Measurements from ENCODE around the gene KRT71. TPM values are rescaled to one million over a fixed set of nuclear protein-coding genes. Genes with fewer than 3 reads are reported as not detected.

The KRT71 gene
- total RNA-seq, 1 donor from 2014 or later = not detected

DNA sequence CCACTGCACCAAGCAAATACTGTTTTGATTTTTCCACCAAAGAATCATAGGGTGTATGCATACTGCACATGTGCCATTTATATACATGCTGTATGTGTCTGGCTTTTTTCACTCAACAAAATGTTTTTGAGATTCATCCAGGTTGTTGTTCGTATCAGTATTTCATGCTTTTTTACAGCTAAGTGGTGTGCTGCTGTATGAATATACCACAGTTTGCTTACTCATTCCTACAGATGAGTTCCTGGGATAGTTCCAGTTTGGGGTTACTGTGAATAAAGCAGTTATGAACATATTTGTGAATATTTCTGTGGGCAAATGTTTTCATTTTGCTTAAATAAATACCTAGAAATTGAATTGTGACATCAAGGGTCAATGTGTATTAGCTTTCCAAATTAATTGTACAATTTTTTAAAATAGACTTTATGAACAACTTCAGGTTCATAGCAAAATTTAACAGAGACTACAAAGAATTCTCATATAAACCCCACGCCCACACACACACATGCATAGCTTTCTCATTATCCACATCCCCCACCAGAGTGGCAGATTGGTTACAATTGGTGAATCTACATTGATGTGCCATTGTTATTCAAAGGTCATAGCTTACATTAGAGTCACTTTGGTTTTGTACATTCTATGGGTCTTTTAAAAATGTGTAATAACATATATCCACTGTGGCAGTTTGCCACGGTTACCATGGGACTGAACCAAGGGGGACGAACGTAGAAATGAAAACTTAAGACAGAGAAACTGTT, 53.0 kb downstream of the KRT71 start:
- no peak overlapping the region for H3K4me3 ChIP-seq (ENCODE audit: low read depth, low read length)
- DNase-seq (ENCODE audit: low read depth) = no peak
- TF ChIP-seq, protein P1, sequence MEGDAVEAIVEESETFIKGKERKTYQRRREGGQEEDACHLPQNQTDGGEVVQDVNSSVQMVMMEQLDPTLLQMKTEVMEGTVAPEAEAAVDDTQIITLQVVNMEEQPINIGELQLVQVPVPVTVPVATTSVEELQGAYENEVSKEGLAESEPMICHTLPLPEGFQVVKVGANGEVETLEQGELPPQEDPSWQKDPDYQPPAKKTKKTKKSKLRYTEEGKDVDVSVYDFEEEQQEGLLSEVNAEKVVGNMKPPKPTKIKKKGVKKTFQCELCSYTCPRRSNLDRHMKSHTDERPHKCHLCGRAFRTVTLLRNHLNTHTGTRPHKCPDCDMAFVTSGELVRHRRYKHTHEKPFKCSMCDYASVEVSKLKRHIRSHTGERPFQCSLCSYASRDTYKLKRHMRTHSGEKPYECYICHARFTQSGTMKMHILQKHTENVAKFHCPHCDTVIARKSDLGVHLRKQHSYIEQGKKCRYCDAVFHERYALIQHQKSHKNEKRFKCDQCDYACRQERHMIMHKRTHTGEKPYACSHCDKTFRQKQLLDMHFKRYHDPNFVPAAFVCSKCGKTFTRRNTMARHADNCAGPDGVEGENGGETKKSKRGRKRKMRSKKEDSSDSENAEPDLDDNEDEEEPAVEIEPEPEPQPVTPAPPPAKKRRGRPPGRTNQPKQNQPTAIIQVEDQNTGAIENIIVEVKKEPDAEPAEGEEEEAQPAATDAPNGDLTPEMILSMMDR (conservative IDR thresholded peaks at IDR 0.05; ENCODE audit: low read depth, low read length) = no peak

DNA sequence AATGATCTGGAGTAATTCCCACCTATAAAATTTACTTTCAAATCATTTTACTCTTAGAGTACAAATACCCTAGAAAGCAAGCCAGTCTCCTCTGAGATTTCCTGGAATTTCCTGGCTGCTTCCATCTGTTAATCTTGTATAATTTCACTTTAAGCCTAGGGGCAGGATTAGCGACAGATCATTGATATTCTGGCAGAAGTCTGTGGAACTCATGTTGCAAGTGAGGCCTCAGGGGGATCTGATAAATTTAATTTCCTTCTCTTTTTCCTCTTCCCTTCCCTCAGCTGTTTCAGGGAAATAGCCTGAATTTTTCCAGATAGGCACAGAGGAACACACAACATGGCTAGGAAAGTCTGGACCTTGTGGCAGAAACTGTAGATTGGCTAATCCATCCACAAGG, 54.0 kb downstream of the KRT71 start:
- H3K4me3 ChIP-seq (ENCODE audit: low read depth, low read length) = no peak overlapping the region
- no peak for DNase-seq (ENCODE audit: low read depth)
- TF ChIP-seq, protein P1 (conservative IDR thresholded peaks at IDR 0.05; ENCODE audit: low read depth, low read length) = no peak

DNA sequence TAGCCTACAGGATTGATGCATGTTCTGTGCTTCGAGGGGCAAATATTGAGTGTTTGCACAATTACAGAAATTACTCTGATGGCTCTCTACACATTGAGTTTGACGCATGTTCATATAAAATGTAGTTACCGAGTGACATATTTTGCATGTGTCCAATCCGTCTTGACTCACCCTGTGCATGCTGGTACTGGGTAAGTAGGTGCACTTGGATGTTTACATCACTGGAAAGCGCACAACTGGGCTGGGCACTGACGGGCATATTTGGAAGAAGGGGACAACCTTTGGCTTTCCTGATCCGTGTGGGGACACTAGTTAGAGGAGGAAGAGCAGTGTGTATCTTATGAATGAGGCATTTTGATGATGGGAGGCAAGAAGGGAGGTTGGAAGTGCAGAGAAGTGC, 55.0 kb downstream of the KRT71 start:
- no peak overlapping the region for H3K4me3 ChIP-seq (ENCODE audit: low read depth, low read length)
- no peak for DNase-seq (ENCODE audit: low read depth)
- TF ChIP-seq, protein P1 (conservative IDR thresholded peaks at IDR 0.05; ENCODE audit: low read depth, low read length) = no peak

DNA sequence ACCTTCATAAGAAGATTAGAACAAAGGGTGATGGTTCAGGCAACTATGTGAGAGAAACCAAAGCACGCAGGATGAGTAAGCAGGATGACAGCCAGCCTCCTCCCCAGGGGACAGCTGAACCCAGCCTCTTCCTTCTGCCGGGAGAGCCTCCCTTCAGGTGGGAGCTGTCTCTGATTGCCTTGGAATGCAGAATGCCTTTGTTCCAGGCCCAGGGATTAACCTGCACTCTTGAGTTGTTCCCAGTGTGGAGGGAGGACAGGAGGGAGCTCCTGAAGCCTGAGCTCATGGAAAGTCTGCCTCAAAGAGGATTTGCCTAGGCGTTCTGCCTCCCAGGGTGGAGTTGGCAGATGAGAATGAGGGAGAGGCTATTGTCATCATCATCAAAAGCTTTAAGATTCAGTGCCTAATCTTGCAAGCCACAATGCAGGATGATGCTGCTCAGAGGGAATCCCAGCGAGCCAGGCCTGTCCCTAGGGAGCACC, 56.3 kb downstream of the KRT71 start:
- TF ChIP-seq, protein P1 (conservative IDR thresholded peaks at IDR 0.05; ENCODE audit: low read depth, low read length) = no peak
- DNase-seq (ENCODE audit: low read depth) = no peak
- no peak overlapping the region for H3K4me3 ChIP-seq (ENCODE audit: low read depth, low read length)

DNA sequence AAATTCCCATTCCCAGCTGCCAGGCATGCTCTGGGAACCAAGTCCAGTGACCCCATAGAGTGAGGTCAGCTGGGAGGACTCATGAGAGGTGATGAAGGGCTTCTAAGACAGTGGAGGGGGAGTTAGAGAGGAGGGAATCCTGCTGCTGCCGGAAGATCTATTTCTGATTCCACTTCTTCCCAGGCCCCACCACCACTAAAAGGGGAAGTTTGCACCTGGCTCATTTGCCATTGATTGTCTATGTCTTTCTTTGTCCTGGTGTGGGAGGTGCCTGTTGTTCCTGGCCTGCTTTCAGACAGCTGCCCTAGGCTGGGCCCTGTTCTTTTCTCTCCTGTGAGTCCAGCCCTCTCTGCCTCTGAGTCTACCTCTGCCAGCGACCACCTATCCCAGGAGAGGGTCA, 56.9 kb downstream of the KRT71 start:
- TF ChIP-seq, protein P1 (conservative IDR thresholded peaks at IDR 0.05; ENCODE audit: low read depth, low read length) = no peak
- H3K4me3 ChIP-seq (ENCODE audit: low read depth, low read length) = no peak overlapping the region
- no peak for DNase-seq (ENCODE audit: low read depth)

DNA sequence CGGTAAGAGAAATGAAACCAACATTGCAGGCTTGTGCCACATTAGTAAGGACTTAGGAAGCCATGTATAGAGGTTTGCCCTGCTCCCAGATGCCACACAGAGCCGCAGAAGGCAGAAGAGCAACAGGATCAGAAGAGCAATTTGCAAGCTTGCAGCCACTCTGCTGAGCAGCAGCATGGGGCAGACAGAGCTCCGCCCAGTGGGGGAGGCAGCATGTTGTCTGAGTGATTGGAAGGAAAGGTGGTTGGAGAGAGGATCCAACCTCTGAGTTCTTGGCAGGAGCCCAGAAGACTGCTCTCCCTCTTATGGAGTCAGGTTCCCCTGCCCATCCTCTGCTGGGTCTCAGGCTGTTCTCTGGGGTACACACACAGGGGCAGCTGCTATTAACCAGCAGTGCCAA, 57.6 kb downstream of the KRT71 start:
- no peak overlapping the region for H3K4me3 ChIP-seq (ENCODE audit: low read depth, low read length)
- no peak for DNase-seq (ENCODE audit: low read depth)
- TF ChIP-seq, protein P1 (conservative IDR thresholded peaks at IDR 0.05; ENCODE audit: low read depth, low read length) = no peak

DNA sequence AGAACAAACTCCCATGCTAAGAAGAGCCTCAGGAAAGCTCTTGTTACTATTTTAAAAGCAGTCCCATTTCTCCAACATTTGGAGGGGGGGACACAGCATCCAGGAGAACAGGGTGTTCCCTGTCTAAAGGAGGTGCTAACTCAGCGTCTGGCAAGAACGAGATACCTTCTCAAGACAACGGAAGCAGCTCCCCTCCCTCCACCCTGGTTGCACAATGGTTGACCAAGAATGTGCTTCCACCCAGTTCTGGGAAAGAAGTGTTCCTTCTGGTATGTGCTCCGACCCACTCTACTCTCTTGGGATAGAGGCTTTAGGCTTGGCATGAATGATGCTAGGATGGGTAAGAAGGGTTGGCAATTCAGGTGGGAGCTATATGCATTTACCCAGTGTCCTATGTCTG, 58.4 kb downstream of the KRT71 start:
- H3K4me3 ChIP-seq (ENCODE audit: low read depth, low read length) = no peak overlapping the region
- TF ChIP-seq, protein P1 (conservative IDR thresholded peaks at IDR 0.05; ENCODE audit: low read depth, low read length) = no peak
- DNase-seq (ENCODE audit: low read depth) = peak; percentile 32
